ENCODE results near the gene PAK3.

PAK3 gene

DNA sequence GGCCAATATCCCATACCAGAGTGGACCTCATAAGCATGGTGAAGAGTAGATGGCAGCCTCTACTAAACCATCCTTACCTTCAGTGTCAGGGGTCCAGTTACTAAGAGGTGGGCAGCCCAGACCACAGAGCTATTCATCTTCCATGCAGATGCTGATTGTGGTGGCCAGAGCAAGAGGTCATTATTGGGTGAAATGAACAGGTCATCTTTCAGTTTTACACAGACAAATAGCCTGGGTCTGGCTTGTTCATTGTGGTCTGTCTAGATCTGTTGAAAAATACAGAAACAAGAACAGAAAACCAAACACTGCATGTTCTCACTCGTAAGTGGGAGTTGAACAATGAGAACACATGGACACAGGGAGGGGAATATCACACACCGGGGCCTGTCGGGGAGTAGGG lies 71.3 kb downstream of the PAK3 start:
- H3K9ac ChIP-seq (ENCODE audit: low read length), result no peak overlapping the region
- H3K18ac ChIP-seq (ENCODE audit: low read length), result no peak overlapping the region
- H3K36me3 ChIP-seq (ENCODE audit: control insufficient read depth, insufficient read depth, low read length), result no peaks in the 10 kb centered on the region
- no peak overlapping the region for H3K4me3 ChIP-seq (ENCODE audit: low read length)
- no peaks in the 10 kb centered on the region for H3K79me1 ChIP-seq (ENCODE audit: low read length)
- no peak overlapping the region for H2BK15ac ChIP-seq (replicated peaks; ENCODE audit: low read depth)
- no peaks in the 10 kb centered on the region for H3K27me3 ChIP-seq (ENCODE audit: insufficient read depth, low read length, poor library complexity)
- no peak overlapping the region for H2BK120ac ChIP-seq (ENCODE audit: low read depth, low read length)
- no peaks in the 10 kb centered on the region for H3K4me1 ChIP-seq (ENCODE audit: control insufficient read depth, low read depth, low read length)
- no peak overlapping the region for H3K27ac ChIP-seq (ENCODE audit: low read depth, low read length)
- H4K5ac ChIP-seq (ENCODE audit: low read length), result no peak overlapping the region
- H4K8ac ChIP-seq (ENCODE audit: low read depth, low read length), result no peak overlapping the region
- H3K79me2 ChIP-seq (ENCODE audit: control insufficient read depth, insufficient read depth, low read length), result no peaks in the 10 kb centered on the region
- no peak overlapping the region for H3K4ac ChIP-seq (ENCODE audit: low read depth, low read length)
- DNase-seq, result no peak
- no peak overlapping the region for H2AK5ac ChIP-seq (ENCODE audit: low read length)
- H2BK5ac ChIP-seq (ENCODE audit: low read length), result no peak overlapping the region
- no peak overlapping the region for H3K4me2 ChIP-seq (ENCODE audit: low read length)
- no peak overlapping the region for H3K56ac ChIP-seq (ENCODE audit: low read length)
- no CpG with 5 or more reads among the region's 3 CpGs for WGBS (ENCODE audit: extremely low coverage, insufficient coverage, low lambda C conversion rate)
- no peak overlapping the region for H3K23ac ChIP-seq (ENCODE audit: low read length)

DNA sequence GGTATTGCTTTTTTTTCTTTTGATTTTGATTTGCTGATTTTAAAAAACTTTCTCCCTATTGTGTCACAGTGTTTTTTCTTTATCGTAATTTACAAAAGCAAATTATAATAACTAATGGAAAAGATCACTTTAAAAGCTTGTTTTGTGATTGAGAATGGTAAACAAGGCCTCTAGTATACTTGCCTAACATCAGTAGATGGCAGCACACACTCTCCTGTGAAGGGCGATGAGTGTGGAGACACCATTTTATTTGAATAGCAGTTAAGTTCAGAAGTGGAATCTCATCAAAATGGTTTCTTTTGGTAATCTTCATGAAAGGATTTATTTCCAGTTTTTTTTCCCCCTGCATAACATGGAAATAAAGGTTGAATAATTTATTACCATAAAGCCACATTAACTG lies 72.3 kb downstream of the PAK3 start:
- no peak overlapping the region for H3K4ac ChIP-seq (ENCODE audit: low read depth, low read length)
- H2AK5ac ChIP-seq (ENCODE audit: low read length), result no peak overlapping the region
- H2BK120ac ChIP-seq (ENCODE audit: low read depth, low read length), result no peak overlapping the region
- no peaks in the 10 kb centered on the region for H3K79me1 ChIP-seq (ENCODE audit: low read length)
- H3K4me3 ChIP-seq (ENCODE audit: low read length), result no peak overlapping the region
- no peaks in the 10 kb centered on the region for H3K79me2 ChIP-seq (ENCODE audit: control insufficient read depth, insufficient read depth, low read length)
- H3K56ac ChIP-seq (ENCODE audit: low read length), result no peak overlapping the region
- no peak overlapping the region for H3K27ac ChIP-seq (ENCODE audit: low read depth, low read length)
- H3K23ac ChIP-seq (ENCODE audit: low read length), result no peak overlapping the region
- H3K36me3 ChIP-seq (ENCODE audit: control insufficient read depth, insufficient read depth, low read length), result no peaks in the 10 kb centered on the region
- H3K18ac ChIP-seq (ENCODE audit: low read length), result no peak overlapping the region
- peak; percentile 50 for DNase-seq
- H4K5ac ChIP-seq (ENCODE audit: low read length), result no peak overlapping the region
- H3K4me2 ChIP-seq (ENCODE audit: low read length), result no peak overlapping the region
- H2BK15ac ChIP-seq (replicated peaks; ENCODE audit: low read depth), result no peak overlapping the region
- no peaks in the 10 kb centered on the region for H3K4me1 ChIP-seq (ENCODE audit: control insufficient read depth, low read depth, low read length)
- WGBS (ENCODE audit: extremely low coverage, insufficient coverage, low lambda C conversion rate), result no CpG with 5 or more reads among the region's 2 CpGs
- H2BK5ac ChIP-seq (ENCODE audit: low read length), result no peak overlapping the region
- no peak overlapping the region for H3K9ac ChIP-seq (ENCODE audit: low read length)
- no peak overlapping the region for H4K8ac ChIP-seq (ENCODE audit: low read depth, low read length)
- no peaks in the 10 kb centered on the region for H3K27me3 ChIP-seq (ENCODE audit: insufficient read depth, low read length, poor library complexity)

DNA sequence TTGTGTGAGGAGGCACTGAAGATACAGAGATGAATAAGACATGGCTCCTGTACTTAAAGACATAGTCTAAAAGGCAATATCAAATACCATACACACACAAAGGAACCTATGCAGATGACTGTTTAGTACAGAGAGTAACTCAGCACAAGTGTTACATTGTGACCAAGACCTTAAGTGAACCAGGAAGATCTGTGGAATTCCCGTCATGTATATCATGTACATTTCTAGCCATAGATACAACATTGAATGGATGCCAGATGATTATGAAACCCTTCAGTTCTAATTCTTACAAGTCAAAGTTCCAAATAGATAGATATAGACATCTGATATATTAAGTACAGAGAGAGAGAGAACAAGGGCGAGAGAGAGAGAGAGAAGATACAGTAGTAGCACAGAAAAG lies 73.2 kb downstream of the PAK3 start:
- Histone ChIP-seq H2BK5ac (ENCODE audit: low read length) (no peak overlapping the region), H4K8ac (ENCODE audit: low read depth, low read length) (no peak overlapping the region), H4K5ac (ENCODE audit: low read length) (no peak overlapping the region), H3K27me3 (ENCODE audit: insufficient read depth, low read length, poor library complexity) (no peaks in the 10 kb centered on the region), H3K79me2 (ENCODE audit: control insufficient read depth, insufficient read depth, low read length) (no peaks in the 10 kb centered on the region), H3K4me1 (ENCODE audit: control insufficient read depth, low read depth, low read length) (no peaks in the 10 kb centered on the region), H2AK5ac (ENCODE audit: low read length) (no peak overlapping the region), H3K27ac (ENCODE audit: low read depth, low read length) (no peak overlapping the region), H3K23ac (ENCODE audit: low read length) (no peak overlapping the region), H3K4me3 (ENCODE audit: low read length) (no peak overlapping the region), H2BK15ac (replicated peaks; ENCODE audit: low read depth) (no peak overlapping the region), H3K36me3 (ENCODE audit: control insufficient read depth, insufficient read depth, low read length) (no peaks in the 10 kb centered on the region), H3K79me1 (ENCODE audit: low read length) (no peaks in the 10 kb centered on the region), H3K4me2 (ENCODE audit: low read length) (no peak overlapping the region), H2BK120ac (ENCODE audit: low read depth, low read length) (no peak overlapping the region), H3K56ac (ENCODE audit: low read length) (no peak overlapping the region), H3K9ac (ENCODE audit: low read length) (no peak overlapping the region), H3K4ac (ENCODE audit: low read depth, low read length) (no peak overlapping the region), H3K18ac (ENCODE audit: low read length) (no peak overlapping the region)
- WGBS (ENCODE audit: extremely low coverage, insufficient coverage, low lambda C conversion rate), result no CpG with 5 or more reads among the region's 2 CpGs
- DNase-seq, result no peak

DNA sequence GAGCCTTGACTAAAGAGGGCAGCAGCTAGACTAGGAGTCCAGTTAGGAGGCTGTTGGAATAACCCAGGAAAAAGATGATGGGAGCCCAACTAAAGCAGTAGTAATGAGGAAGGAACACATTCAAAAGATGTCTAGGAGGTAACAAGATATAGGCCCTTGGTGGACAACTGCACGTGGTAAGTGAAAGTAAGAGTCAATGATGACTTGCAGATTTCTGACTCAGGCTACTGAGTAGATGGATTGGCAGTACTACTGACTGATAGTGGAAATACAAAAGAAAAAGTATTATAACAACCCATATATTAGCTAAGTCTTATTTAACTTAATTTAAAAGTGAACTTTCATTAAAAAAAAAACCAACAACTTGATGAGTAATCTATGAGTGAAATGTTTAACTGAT lies 74.0 kb downstream of the PAK3 start:
- no peak overlapping the region for H4K5ac ChIP-seq (ENCODE audit: low read length)
- WGBS (ENCODE audit: extremely low coverage, insufficient coverage, low lambda C conversion rate), result no CpG with 5 or more reads among the region's 1 CpG
- H3K4me2 ChIP-seq (ENCODE audit: low read length), result no peak overlapping the region
- H2BK15ac ChIP-seq (replicated peaks; ENCODE audit: low read depth), result no peak overlapping the region
- H3K27ac ChIP-seq (ENCODE audit: low read depth, low read length), result no peak overlapping the region
- DNase-seq, result no peak
- H3K79me1 ChIP-seq (ENCODE audit: low read length), result no peaks in the 10 kb centered on the region
- no peak overlapping the region for H2BK120ac ChIP-seq (ENCODE audit: low read depth, low read length)
- no peaks in the 10 kb centered on the region for H3K27me3 ChIP-seq (ENCODE audit: insufficient read depth, low read length, poor library complexity)
- H4K8ac ChIP-seq (ENCODE audit: low read depth, low read length), result no peak overlapping the region
- no peak overlapping the region for H3K4me3 ChIP-seq (ENCODE audit: low read length)
- no peak overlapping the region for H2AK5ac ChIP-seq (ENCODE audit: low read length)
- H3K56ac ChIP-seq (ENCODE audit: low read length), result no peak overlapping the region
- H3K4ac ChIP-seq (ENCODE audit: low read depth, low read length), result no peak overlapping the region
- H3K79me2 ChIP-seq (ENCODE audit: control insufficient read depth, insufficient read depth, low read length), result no peaks in the 10 kb centered on the region
- no peaks in the 10 kb centered on the region for H3K36me3 ChIP-seq (ENCODE audit: control insufficient read depth, insufficient read depth, low read length)
- no peak overlapping the region for H3K9ac ChIP-seq (ENCODE audit: low read length)
- no peak overlapping the region for H3K18ac ChIP-seq (ENCODE audit: low read length)
- no peaks in the 10 kb centered on the region for H3K4me1 ChIP-seq (ENCODE audit: control insufficient read depth, low read depth, low read length)
- no peak overlapping the region for H3K23ac ChIP-seq (ENCODE audit: low read length)
- H2BK5ac ChIP-seq (ENCODE audit: low read length), result no peak overlapping the region

DNA sequence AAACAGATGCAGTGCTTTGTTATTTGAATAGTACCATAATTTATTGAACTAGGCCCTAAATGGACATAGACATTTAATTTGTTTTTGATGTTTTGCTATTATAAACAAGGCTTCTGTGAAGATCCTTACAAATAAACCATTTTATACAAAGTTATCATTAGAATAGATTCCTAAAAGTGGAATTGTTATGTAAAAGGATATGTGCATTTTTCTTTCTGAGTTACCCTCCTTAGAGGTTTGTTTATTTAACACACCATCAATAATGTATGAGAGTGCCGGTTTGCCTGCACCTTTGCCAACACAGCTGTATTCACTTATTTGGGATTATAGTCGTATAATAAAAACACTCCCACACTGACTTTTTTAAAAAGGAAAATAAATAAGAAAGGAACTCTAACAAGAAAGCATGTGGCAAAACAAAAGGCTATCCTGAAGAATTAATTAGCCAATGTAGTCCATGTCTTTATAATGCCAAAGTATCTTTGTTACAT lies 84.8 kb downstream of the PAK3 start:
- H3K36me3 ChIP-seq (ENCODE audit: control insufficient read depth, insufficient read depth, low read length), result no peaks in the 10 kb centered on the region
- no peak overlapping the region for H3K56ac ChIP-seq (ENCODE audit: low read length)
- H2BK120ac ChIP-seq (ENCODE audit: low read depth, low read length), result no peak overlapping the region
- no peak overlapping the region for H2BK15ac ChIP-seq (replicated peaks; ENCODE audit: low read depth)
- H3K27me3 ChIP-seq (ENCODE audit: insufficient read depth, low read length, poor library complexity), result no peaks in the 10 kb centered on the region
- H3K4me3 ChIP-seq (ENCODE audit: low read length), result no peak overlapping the region
- H3K4me2 ChIP-seq (ENCODE audit: low read length), result no peak overlapping the region
- H3K9ac ChIP-seq (ENCODE audit: low read length), result no peak overlapping the region
- no peak overlapping the region for H2BK5ac ChIP-seq (ENCODE audit: low read length)
- H3K4me1 ChIP-seq (ENCODE audit: control insufficient read depth, low read depth, low read length), result no peaks in the 10 kb centered on the region
- DNase-seq, result no peak
- no peak overlapping the region for H3K23ac ChIP-seq (ENCODE audit: low read length)
- H4K8ac ChIP-seq (ENCODE audit: low read depth, low read length), result no peak overlapping the region
- H2AK5ac ChIP-seq (ENCODE audit: low read length), result no peak overlapping the region
- no peak overlapping the region for H3K27ac ChIP-seq (ENCODE audit: low read depth, low read length)
- WGBS (ENCODE audit: extremely low coverage, insufficient coverage, low lambda C conversion rate), result no CpG with 5 or more reads among the region's 2 CpGs
- H3K18ac ChIP-seq (ENCODE audit: low read length), result no peak overlapping the region
- no peaks in the 10 kb centered on the region for H3K79me2 ChIP-seq (ENCODE audit: control insufficient read depth, insufficient read depth, low read length)
- H3K79me1 ChIP-seq (ENCODE audit: low read length), result no peaks in the 10 kb centered on the region
- no peak overlapping the region for H4K5ac ChIP-seq (ENCODE audit: low read length)
- no peak overlapping the region for H3K4ac ChIP-seq (ENCODE audit: low read depth, low read length)

DNA sequence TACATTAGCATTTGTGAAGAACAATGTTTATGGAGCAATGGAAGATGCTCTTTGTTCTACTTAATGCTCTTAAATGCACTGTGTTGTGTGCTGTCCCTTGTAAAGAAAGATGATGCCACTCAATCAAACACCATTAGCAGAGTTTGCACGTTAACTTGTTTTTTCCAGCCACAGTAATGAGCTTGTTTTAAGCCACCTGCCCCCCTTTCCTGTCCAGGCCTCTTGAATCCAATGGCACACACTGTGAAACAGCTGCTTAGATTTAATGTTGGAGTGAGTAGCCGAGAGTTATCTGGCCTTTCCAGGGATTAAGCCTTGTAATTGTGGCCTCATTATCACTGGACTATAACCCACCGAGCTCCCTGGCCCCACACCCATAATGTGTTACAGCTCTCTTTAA lies 86.0 kb downstream of the PAK3 start:
- Histone ChIP-seq H3K4me3 (ENCODE audit: low read length) (no peak overlapping the region), H3K4me2 (ENCODE audit: low read length) (no peak overlapping the region), H3K4me1 (ENCODE audit: control insufficient read depth, low read depth, low read length) (no peaks in the 10 kb centered on the region), H2BK5ac (ENCODE audit: low read length) (no peak overlapping the region), H4K5ac (ENCODE audit: low read length) (no peak overlapping the region), H3K79me1 (ENCODE audit: low read length) (no peaks in the 10 kb centered on the region), H4K8ac (ENCODE audit: low read depth, low read length) (no peak overlapping the region), H3K23ac (ENCODE audit: low read length) (no peak overlapping the region), H3K27ac (ENCODE audit: low read depth, low read length) (no peak overlapping the region), H2BK15ac (replicated peaks; ENCODE audit: low read depth) (no peak overlapping the region), H3K4ac (ENCODE audit: low read depth, low read length) (no peak overlapping the region), H3K18ac (ENCODE audit: low read length) (no peak overlapping the region), H3K27me3 (ENCODE audit: insufficient read depth, low read length, poor library complexity) (no peaks in the 10 kb centered on the region), H3K36me3 (ENCODE audit: control insufficient read depth, insufficient read depth, low read length) (no peaks in the 10 kb centered on the region), H2BK120ac (ENCODE audit: low read depth, low read length) (no peak overlapping the region), H3K56ac (ENCODE audit: low read length) (no peak overlapping the region), H2AK5ac (ENCODE audit: low read length) (no peak overlapping the region), H3K79me2 (ENCODE audit: control insufficient read depth, insufficient read depth, low read length) (no peaks in the 10 kb centered on the region), H3K9ac (ENCODE audit: low read length) (no peak overlapping the region)
- no peak for DNase-seq
- no CpG with 5 or more reads among the region's 3 CpGs for whole genome bisulfite sequencing (ENCODE audit: extremely low coverage, insufficient coverage, low lambda C conversion rate)

All from mesendoderm (in vitro differentiated cells).